GM19351 (cell line): Measurements from ENCODE around the gene TRAFD1.

Experiments used
- ATAC-seq: cut with Tn5 transposase; IDR thresholded peaks from one replicate; pipeline ENCODE4 v1.9.1; 2021; ENCODE audit warnings: mild to moderate bottlenecking, moderate library complexity; ENCODE audit not compliant: unreplicated experiment

The TRAFD1 gene

GRCh38 chr12:112115259-112116045, 9.9 kb upstream of the TRAFD1 start:
- ATAC-seq, result no peak

- no peak for ATAC-seq
Measured at GRCh38 chr12:112116232-112117060, 8.9 kb upstream of the TRAFD1 start.

GRCh38 chr12:112117685-112118084, 7.7 kb upstream of the TRAFD1 start:
- ATAC-seq, result no peak

GRCh38 chr12:112121780-112122565, 3.4 kb upstream of the TRAFD1 start:
- no peak for ATAC-seq

- ATAC-seq, result no peak
Measured at GRCh38 chr12:112122823-112123690, 2.3 kb upstream of the TRAFD1 start.

GRCh38 chr12:112124918-112125249, 476 bp upstream of the TRAFD1 start:
- no peak for ATAC-seq

GRCh38 chr12:112126000-112126438, 659 bp downstream of the TRAFD1 start:
- ATAC-seq, result no peak

- ATAC-seq, result no peak
Measured at GRCh38 chr12:112126911-112127310, 1.6 kb downstream of the TRAFD1 start.

GRCh38 chr12:112130441-112130998, 5.2 kb downstream of the TRAFD1 start:
- ATAC-seq, result no peak

GRCh38 chr12:112131686-112132085, 6.3 kb downstream of the TRAFD1 start:
- no peak for ATAC-seq

- ATAC-seq, result no peak
Measured at GRCh38 chr12:112133418-112133817, 8.1 kb downstream of the TRAFD1 start.

- no peak for ATAC-seq
Measured at GRCh38 chr12:112134731-112135130, 9.4 kb downstream of the TRAFD1 start.

- no peak for ATAC-seq
Measured at GRCh38 chr12:112140728-112141127, 15.4 kb downstream of the TRAFD1 start.

- ATAC-seq, result no peak
Measured at GRCh38 chr12:112146123-112146522, 20.8 kb downstream of the TRAFD1 start.

- no peak for ATAC-seq
Measured at GRCh38 chr12:112148031-112148513, 22.7 kb downstream of the TRAFD1 start.

GRCh38 chr12:112149596-112149995, 24.2 kb downstream of the TRAFD1 start:
- no peak for ATAC-seq

GRCh38 chr12:112151766-112152541, 26.6 kb downstream of the TRAFD1 start:
- no peak for ATAC-seq

GRCh38 chr12:112153181-112153892, 28.0 kb downstream of the TRAFD1 start:
- no peak for ATAC-seq

GRCh38 chr12:112153893-112154219, 28.5 kb downstream of the TRAFD1 start:
- ATAC-seq, result no peak
